ENCODE data around the gene IMPA2. TPM values are rescaled to one million over a fixed set of nuclear protein-coding genes. Genes with fewer than 3 reads are reported as not detected.

IMPA2 gene
- total and polyA plus RNA-seq, 2 of the 13 experiments (the other 11 are each of a cell fraction or from before 2014, with no cell fraction given) = 37.8 to 71.8 TPM

DNA sequence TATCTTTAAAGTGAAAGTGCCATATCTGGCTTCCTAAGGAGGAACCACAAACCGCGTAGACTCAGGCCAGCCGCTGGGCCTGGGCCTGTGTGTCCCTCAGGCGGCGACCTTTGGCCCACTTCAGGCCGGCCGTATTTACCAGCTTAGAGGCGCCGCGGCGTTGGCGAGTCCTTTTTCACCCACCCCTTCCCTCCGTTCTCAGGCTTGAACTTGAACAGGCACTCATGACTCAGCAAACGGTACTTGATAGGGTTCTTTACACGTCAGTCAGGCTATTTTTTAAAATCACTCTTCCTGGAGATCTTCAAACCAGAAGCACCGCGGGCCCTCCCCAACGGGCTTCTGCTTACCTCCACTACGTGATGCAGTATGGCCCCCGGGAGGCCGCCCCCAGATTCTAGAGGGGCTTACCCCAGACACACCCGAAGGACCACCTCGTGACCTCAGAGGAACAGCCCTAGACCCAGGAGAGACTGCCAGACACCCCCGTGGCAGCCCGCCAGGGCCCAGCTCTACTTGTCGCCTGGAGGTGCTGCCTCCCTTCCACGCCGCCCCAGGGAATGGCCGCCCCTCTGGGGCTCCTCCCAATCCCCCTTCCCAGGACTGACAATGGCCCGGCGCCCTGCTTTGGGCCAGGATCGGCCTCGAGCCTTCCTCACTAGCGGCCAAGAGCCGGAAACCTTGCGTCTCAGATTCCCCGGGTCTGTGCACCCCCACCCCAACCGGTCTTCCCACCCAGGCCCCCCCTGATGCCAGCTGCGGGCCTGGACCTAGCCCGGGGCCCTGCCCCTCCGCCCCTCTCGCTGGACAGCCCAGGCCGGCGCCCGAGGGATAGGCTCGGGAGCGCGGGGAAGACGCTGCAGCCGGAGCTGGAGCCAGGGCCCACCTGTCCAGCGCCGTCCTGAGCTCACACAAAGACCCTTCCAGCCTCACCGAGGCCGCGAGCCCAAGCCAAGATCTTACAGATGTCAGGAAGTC, 33.8 kb upstream of the IMPA2 start (continued):
- TF ChIP-seq NCOA1 (CRISPR knock-in tag; IDR thresholded peaks at IDR 0.05) (no peak), NR3C1 (CRISPR knock-in tag; IDR thresholded peaks at IDR 0.05) (no peak), TARDBP (CRISPR knock-in tag; IDR thresholded peaks at IDR 0.05) (peak; percentile 54; the same call in 1 of the 2 replicates), DNMT1 (CRISPR knock-in tag; IDR thresholded peaks at IDR 0.05) (no peak), RELA (CRISPR knock-in tag; IDR thresholded peaks at IDR 0.05) (no peak), TOE1 (CRISPR knock-in tag; IDR thresholded peaks at IDR 0.05) (no peak), SIN3A (IDR thresholded peaks at IDR 0.05; ENCODE audit: borderline replicate concordance, low read depth, low read length) (peak; percentile 32; the same call in 1 of the 2 replicates), GZF1 (CRISPR knock-in tag; IDR thresholded peaks at IDR 0.05) (peak; percentile 100), PCBP1 (IDR thresholded peaks at IDR 0.05; ENCODE audit: borderline replicate concordance, low read depth, low read length) (no peak), ZNF326 (CRISPR knock-in tag; IDR thresholded peaks at IDR 0.05; ENCODE audit: borderline replicate concordance) (no peak), ZNF660 (CRISPR knock-in tag; IDR thresholded peaks at IDR 0.05; ENCODE audit: borderline replicate concordance, low read depth) (no peak), IKZF4 (CRISPR knock-in tag; IDR thresholded peaks at IDR 0.05; ENCODE audit: borderline replicate concordance, low read depth, not compliant biosample characterization) (no peak), ZNF749 (CRISPR knock-in tag; IDR thresholded peaks at IDR 0.05; ENCODE audit: borderline replicate concordance) (no peak), JUND (CRISPR knock-in tag; IDR thresholded peaks at IDR 0.05) (no peak), FOXA1 (IDR thresholded peaks at IDR 0.05) (no peak), FOXA1 (CRISPR knock-in tag; IDR thresholded peaks at IDR 0.05) (peak; percentile 42; the same call in 1 of the 2 replicates), ZNF382 (CRISPR knock-in tag; IDR thresholded peaks at IDR 0.05; ENCODE audit: borderline replicate concordance) (no peak), ZNF619 (CRISPR knock-in tag; IDR thresholded peaks at IDR 0.05) (no peak), KLF9 (CRISPR knock-in tag; IDR thresholded peaks at IDR 0.05; ENCODE audit: low read depth) (no peak), ZSCAN21 (CRISPR knock-in tag; IDR thresholded peaks at IDR 0.05; ENCODE audit: borderline replicate concordance) (no peak), ZNF7 (CRISPR knock-in tag; IDR thresholded peaks at IDR 0.05) (no peak), ZFP62 (CRISPR knock-in tag; IDR thresholded peaks at IDR 0.05) (no peak), MIER2 (CRISPR knock-in tag; IDR thresholded peaks at IDR 0.05) (peak; percentile 26; the same call in 1 of the 2 replicates), ZNF234 (CRISPR knock-in tag; conservative IDR thresholded peaks at IDR 0.05) (no peak), KLF15 (CRISPR knock-in tag; IDR thresholded peaks at IDR 0.05; ENCODE audit: borderline replicate concordance) (no peak), POLR2G (IDR thresholded peaks at IDR 0.05; ENCODE audit: low read depth, low read length) (peak; percentile 53; the same call in 1 of the 2 replicates)
- TF ChIP-seq, protein P1, sequence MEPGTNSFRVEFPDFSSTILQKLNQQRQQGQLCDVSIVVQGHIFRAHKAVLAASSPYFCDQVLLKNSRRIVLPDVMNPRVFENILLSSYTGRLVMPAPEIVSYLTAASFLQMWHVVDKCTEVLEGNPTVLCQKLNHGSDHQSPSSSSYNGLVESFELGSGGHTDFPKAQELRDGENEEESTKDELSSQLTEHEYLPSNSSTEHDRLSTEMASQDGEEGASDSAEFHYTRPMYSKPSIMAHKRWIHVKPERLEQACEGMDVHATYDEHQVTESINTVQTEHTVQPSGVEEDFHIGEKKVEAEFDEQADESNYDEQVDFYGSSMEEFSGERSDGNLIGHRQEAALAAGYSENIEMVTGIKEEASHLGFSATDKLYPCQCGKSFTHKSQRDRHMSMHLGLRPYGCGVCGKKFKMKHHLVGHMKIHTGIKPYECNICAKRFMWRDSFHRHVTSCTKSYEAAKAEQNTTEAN (CRISPR knock-in tag; conservative IDR thresholded peaks at IDR 0.05) = no peak
- TF ChIP-seq, protein P2, sequence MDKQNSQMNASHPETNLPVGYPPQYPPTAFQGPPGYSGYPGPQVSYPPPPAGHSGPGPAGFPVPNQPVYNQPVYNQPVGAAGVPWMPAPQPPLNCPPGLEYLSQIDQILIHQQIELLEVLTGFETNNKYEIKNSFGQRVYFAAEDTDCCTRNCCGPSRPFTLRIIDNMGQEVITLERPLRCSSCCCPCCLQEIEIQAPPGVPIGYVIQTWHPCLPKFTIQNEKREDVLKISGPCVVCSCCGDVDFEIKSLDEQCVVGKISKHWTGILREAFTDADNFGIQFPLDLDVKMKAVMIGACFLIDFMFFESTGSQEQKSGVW (CRISPR knock-in tag; IDR thresholded peaks at IDR 0.05; ENCODE audit: borderline replicate concordance) = no peak
- TF ChIP-seq, protein P3, sequence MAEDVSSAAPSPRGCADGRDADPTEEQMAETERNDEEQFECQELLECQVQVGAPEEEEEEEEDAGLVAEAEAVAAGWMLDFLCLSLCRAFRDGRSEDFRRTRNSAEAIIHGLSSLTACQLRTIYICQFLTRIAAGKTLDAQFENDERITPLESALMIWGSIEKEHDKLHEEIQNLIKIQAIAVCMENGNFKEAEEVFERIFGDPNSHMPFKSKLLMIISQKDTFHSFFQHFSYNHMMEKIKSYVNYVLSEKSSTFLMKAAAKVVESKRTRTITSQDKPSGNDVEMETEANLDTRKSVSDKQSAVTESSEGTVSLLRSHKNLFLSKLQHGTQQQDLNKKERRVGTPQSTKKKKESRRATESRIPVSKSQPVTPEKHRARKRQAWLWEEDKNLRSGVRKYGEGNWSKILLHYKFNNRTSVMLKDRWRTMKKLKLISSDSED (CRISPR knock-in tag; IDR thresholded peaks at IDR 0.05) = no peak

Data from HepG2 (cell line).